ENCODE measurements around the gene VRK1. TPM values are rescaled to one million over a fixed set of nuclear protein-coding genes. Genes with fewer than 3 reads are reported as not detected.

Gene VRK1
- total RNA-seq, 4 donors from 2014 or later: 3.8 to 7.0 (median 5.4) TPM

DNA sequence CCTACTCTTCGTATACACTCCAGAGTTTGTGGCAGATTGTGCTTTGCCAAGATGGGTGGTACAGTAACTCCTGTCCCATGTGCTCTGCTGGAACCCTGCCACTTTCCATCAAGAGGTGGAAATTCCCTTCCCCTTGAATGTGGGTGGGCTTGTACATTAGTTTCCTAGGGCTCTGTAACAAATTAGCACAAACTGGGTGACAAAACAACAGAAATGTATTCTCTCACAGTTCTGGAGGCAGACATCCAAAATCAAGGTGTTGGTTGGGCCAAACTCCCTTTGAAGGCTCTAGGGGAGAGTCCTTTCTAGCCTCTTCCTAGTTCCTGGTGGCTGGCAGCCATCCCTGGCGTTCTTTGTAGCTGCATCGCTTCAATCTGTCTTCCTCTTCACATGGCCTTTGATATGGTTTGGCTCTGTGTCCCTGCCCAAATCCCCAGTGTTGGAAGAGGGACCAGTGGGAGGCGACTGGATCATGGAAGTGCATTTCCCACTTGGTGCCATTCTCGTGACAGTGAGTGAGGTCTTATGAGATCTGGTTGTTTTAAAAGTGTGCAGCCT lies 117.5 kb downstream of the VRK1 start:
- in situ Hi-C loops (cut with MboI; ENCODE audit: low sequenced_read_pairs in 4 of 4): no loop called here
- no peak for ATAC-seq
- H3K27me3 ChIP-seq: no peaks in the 10 kb centered on the region
- intact Hi-C loops (cut with DNase I; ENCODE audit: low total_unique reads): no loop called here
- no peak overlapping the region for H3K4me3 ChIP-seq
- no peaks in the 10 kb centered on the region for H3K36me3 ChIP-seq
- H3K4me1 ChIP-seq: no peaks in the 10 kb centered on the region
- no peaks in the 10 kb centered on the region for H3K9me3 ChIP-seq
- no peak overlapping the region for H3K27ac ChIP-seq
- DNase-seq: no peak
- TF ChIP-seq, protein P1, sequence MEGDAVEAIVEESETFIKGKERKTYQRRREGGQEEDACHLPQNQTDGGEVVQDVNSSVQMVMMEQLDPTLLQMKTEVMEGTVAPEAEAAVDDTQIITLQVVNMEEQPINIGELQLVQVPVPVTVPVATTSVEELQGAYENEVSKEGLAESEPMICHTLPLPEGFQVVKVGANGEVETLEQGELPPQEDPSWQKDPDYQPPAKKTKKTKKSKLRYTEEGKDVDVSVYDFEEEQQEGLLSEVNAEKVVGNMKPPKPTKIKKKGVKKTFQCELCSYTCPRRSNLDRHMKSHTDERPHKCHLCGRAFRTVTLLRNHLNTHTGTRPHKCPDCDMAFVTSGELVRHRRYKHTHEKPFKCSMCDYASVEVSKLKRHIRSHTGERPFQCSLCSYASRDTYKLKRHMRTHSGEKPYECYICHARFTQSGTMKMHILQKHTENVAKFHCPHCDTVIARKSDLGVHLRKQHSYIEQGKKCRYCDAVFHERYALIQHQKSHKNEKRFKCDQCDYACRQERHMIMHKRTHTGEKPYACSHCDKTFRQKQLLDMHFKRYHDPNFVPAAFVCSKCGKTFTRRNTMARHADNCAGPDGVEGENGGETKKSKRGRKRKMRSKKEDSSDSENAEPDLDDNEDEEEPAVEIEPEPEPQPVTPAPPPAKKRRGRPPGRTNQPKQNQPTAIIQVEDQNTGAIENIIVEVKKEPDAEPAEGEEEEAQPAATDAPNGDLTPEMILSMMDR (IDR thresholded peaks at IDR 0.05 in 4 of 5, conservative IDR thresholded peaks at IDR 0.05 in 1 of 5): no peak
- no peak for TF ChIP-seq POLR2A (IDR thresholded peaks at IDR 0.05)

- no peak overlapping the region for H3K4me3 ChIP-seq
- TF ChIP-seq, protein P1 (IDR thresholded peaks at IDR 0.05 in 4 of 5, conservative IDR thresholded peaks at IDR 0.05 in 1 of 5): no peak
- TF ChIP-seq POLR2A (IDR thresholded peaks at IDR 0.05): no peak
- ATAC-seq: no peak
These were observed 118.3 kb downstream of the VRK1 start for GRCh38 chr14:96915478-96915877.

DNA sequence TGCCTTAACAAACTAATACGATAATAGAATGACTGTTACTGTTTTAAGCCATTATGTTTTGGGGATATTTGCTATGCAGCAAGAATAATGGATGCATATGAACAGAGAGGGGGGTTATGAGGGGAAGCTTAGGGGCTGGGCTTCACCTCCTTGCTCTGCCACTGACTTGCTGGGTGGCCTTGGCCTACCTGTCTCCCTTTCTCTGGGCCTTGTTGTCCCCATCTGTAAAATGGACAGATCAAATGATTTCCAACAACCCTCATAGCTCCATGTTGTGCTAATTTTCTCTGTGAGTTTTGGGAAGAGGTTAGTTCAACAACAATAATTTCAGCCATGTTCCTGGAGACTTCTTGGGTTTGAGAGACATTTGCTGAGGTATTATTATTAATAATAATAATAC lies 119.6 kb downstream of the VRK1 start:
- DNase-seq: no peak
- H3K9me3 ChIP-seq: no peaks in the 10 kb centered on the region
- no peaks in the 10 kb centered on the region for H3K27me3 ChIP-seq
- H3K36me3 ChIP-seq: no peaks in the 10 kb centered on the region
- in situ Hi-C loops (cut with MboI; ENCODE audit: low sequenced_read_pairs in 4 of 4): no loop called here
- no peak overlapping the region for H3K4me3 ChIP-seq
- intact Hi-C loops (cut with DNase I; ENCODE audit: low total_unique reads): no loop called here
- no peaks in the 10 kb centered on the region for H3K4me1 ChIP-seq
- ATAC-seq: no peak
- H3K27ac ChIP-seq: no peak overlapping the region
- TF ChIP-seq, protein P1 (IDR thresholded peaks at IDR 0.05 in 4 of 5, conservative IDR thresholded peaks at IDR 0.05 in 1 of 5): no peak

More at GRCh38 chr14:96915478-96915877, 118.3 kb downstream of the VRK1 start:
- intact Hi-C loops (cut with DNase I; ENCODE audit: low total_unique reads): no loop called here
- Histone ChIP-seq H3K36me3 (no peaks in the 10 kb centered on the region), H3K27me3 (no peaks in the 10 kb centered on the region), H3K4me1 (no peaks in the 10 kb centered on the region), H3K27ac (no peak overlapping the region), H3K9me3 (no peaks in the 10 kb centered on the region)
- DNase-seq: no peak
- in situ Hi-C loops (cut with MboI; ENCODE audit: low sequenced_read_pairs in 4 of 4): no loop called here

- no peak overlapping the region for H3K4me3 ChIP-seq
- H3K4me1 ChIP-seq: no peaks in the 10 kb centered on the region
- ATAC-seq: no peak
- H3K9me3 ChIP-seq: no peaks in the 10 kb centered on the region
- H3K27me3 ChIP-seq: no peaks in the 10 kb centered on the region
- intact Hi-C loops (cut with DNase I; ENCODE audit: low total_unique reads): no loop called here
- H3K36me3 ChIP-seq: no peaks in the 10 kb centered on the region
- in situ Hi-C loops (cut with MboI; ENCODE audit: low sequenced_read_pairs in 4 of 4): no loop called here
- no peak for DNase-seq
- TF ChIP-seq, protein P1 (IDR thresholded peaks at IDR 0.05 in 4 of 5, conservative IDR thresholded peaks at IDR 0.05 in 1 of 5): no peak
- TF ChIP-seq POLR2A (IDR thresholded peaks at IDR 0.05): no peak
- no peak overlapping the region for H3K27ac ChIP-seq
These were observed 120.3 kb downstream of the VRK1 start for GRCh38 chr14:96917442-96917963.

GRCh38 chr14:96920023-96920422 lies 122.8 kb downstream of the VRK1 start:
- in situ Hi-C loops (cut with MboI; ENCODE audit: low sequenced_read_pairs in 4 of 4) (no loop called here), intact Hi-C loops (cut with DNase I; ENCODE audit: low total_unique reads) (no loop called here)
- H3K9me3 ChIP-seq: no peaks in the 10 kb centered on the region
- ATAC-seq: no peak
- no peaks in the 10 kb centered on the region for H3K4me1 ChIP-seq
- no peak for TF ChIP-seq POLR2A (IDR thresholded peaks at IDR 0.05)
- TF ChIP-seq, protein P1 (IDR thresholded peaks at IDR 0.05 in 4 of 5, conservative IDR thresholded peaks at IDR 0.05 in 1 of 5): no peak
- H3K36me3 ChIP-seq: no peaks in the 10 kb centered on the region
- no peaks in the 10 kb centered on the region for H3K27me3 ChIP-seq
- DNase-seq: no peak
- no peak overlapping the region for H3K27ac ChIP-seq
- no peak overlapping the region for H3K4me3 ChIP-seq
